Upper lobe of left lung (tissue), 6 donors: ENCODE results near the gene RGS7. TPM values are rescaled to one million over a fixed set of nuclear protein-coding genes. Genes with fewer than 3 reads are reported as not detected.

ENCODE experiments used
- ATAC-seq, 2 donors: fragments of 200-7000 bp; cut with Tn5 transposase; one replicate each; pipeline ENCODE4 v1.9.1; 2022; ENCODE audit warnings: mild to moderate bottlenecking in 2 of 2, moderate library complexity in 2 of 2; ENCODE audit not compliant: low FRiP score in 2 of 2
- DNase-seq, 2 donors: peaks; one replicate each; pipeline ENCODE4 v3.0.0-alpha.2; 2019 to 2020
- H3K27ac ChIP-seq, 4 donors: fragments of 200-600 bp; sonication (generic); one replicate each; pipeline ENCODE4 v1.5.1; 2016 to 2019
- H3K27me3 ChIP-seq, 4 donors: fragments of 200-600 bp; sonication (generic); one replicate each; pipeline ENCODE4 v1.5.1; 2017 to 2019
- H3K36me3 ChIP-seq, 4 donors: fragments of 200-600 bp; sonication (generic); one replicate each; pipeline ENCODE4 v1.5.1; 2016 to 2019
- H3K4me1 ChIP-seq, 4 donors: fragments of 200-600 bp; sonication (generic); one replicate each; pipeline ENCODE4 v1.5.1; 2018 to 2019
- H3K4me3 ChIP-seq, 4 donors: fragments of 200-600 bp; sonication (generic); one replicate each; pipeline ENCODE4 v1.5.1; 2017 to 2019; ENCODE audit warnings: mild to moderate bottlenecking in 2 of 4, moderate library complexity in 1 of 4
- H3K9me3 ChIP-seq, 4 donors: fragments of 200-600 bp; sonication (generic); one replicate each; pipeline ENCODE4 v1.5.1; 2018 to 2019
- CTCF ChIP-seq, 6 experiments: fragments of 450-650 bp in 4 of 6; fragments of 200-600 bp in 2 of 6; sonication (generic) in 2 of 6; IDR thresholded peaks; one replicate each; pipeline ENCODE4 v1.5.1; 2016 to 2019; ENCODE audit warnings: antibody characterized with exemption in 6 of 6
- EP300 ChIP-seq, 4 donors: sonication (generic); formaldehyde crosslinking; IDR thresholded peaks; one replicate each; pipeline ENCODE4 v1.5.1; 2017; ENCODE audit warnings: antibody characterized with exemption in 4 of 4, control low read depth in 2 of 4
- POLR2A ChIP-seq, 4 donors: fragments of 450-650 bp; IDR thresholded peaks; one replicate each; pipeline ENCODE4 v1.5.1; 2016 to 2017; ENCODE audit warnings: antibody characterized with exemption in 4 of 4, mild to moderate bottlenecking in 2 of 4
- POLR2AphosphoS5 ChIP-seq, 2 donors: sonication (generic); formaldehyde crosslinking; IDR thresholded peaks; one replicate each; pipeline ENCODE4 v1.5.1; 2017; ENCODE audit warnings: antibody characterized with exemption in 2 of 2
- WGBS, 2 donors: methylation state at CpG; one replicate each; pipeline ENCODE4 v1.1.5; 2017 to 2018; 5-methylcytosine and 5-hydroxymethylcytosine counted together
- total RNA-seq, 6 donors: library from RNA; depleted of rRNA in 4 of 6; stranded (reverse); fragments of >200 nt in 4 of 6; gene quantifications; one replicate each; pipeline versions ENCODE4 v1.1.0 to v1.2.1, GENCODE V29; 2016 to 2021
- donor health status: DM: no; HTN: no; CAD: no; lungs with moderate emphysema.
- donor health status: DM: no; HTN: yes; CAD: no; lungs with severe emphysema.

RGS7 gene
- total RNA-seq, 6 donors from 2014 or later, result 0.15 TPM; not detected in 5

GRCh38 chr1:241129207-241129960, 227.6 kb downstream of the RGS7 start:
- no peak for DNase-seq
- H3K9me3 ChIP-seq, result no peaks in the 10 kb centered on the region
- H3K27me3 ChIP-seq, result no peaks in the 10 kb centered on the region
- whole genome bisulfite sequencing, 2 donors, result 55 to 63% methylated on average over 11 of the region's 11 CpGs
- TF ChIP-seq EP300 (IDR thresholded peaks at IDR 0.05) (no peak), POLR2A (IDR thresholded peaks at IDR 0.05) (no peak), POLR2AphosphoS5 (IDR thresholded peaks at IDR 0.05) (no peak), CTCF (IDR thresholded peaks at IDR 0.05) (no peak)
- H3K27ac ChIP-seq, result no peak overlapping the region
- H3K4me1 ChIP-seq, result no peaks in the 10 kb centered on the region
- no peaks in the 10 kb centered on the region for H3K36me3 ChIP-seq
- H3K4me3 ChIP-seq, result no peak overlapping the region
- ATAC-seq, result no peak

GRCh38 chr1:241125286-241125685, 231.7 kb downstream of the RGS7 start:
- ATAC-seq, result no peak
- WGBS, 2 donors, result 68 to 69% methylated on average over 2 of the region's 2 CpGs
- no peaks in the 10 kb centered on the region for H3K36me3 ChIP-seq
- H3K4me3 ChIP-seq, result no peak overlapping the region
- TF ChIP-seq CTCF (IDR thresholded peaks at IDR 0.05), result no peak
- H3K9me3 ChIP-seq, result no peaks in the 10 kb centered on the region
- H3K4me1 ChIP-seq, result no peaks in the 10 kb centered on the region
- H3K27me3 ChIP-seq, result no peaks in the 10 kb centered on the region
- no peak for DNase-seq
- H3K27ac ChIP-seq, result no peak overlapping the region

GRCh38 chr1:241118049-241118448, 239.0 kb downstream of the RGS7 start:
- WGBS, 2 donors, result 87 to 88% methylated on average over 3 of the region's 3 CpGs
- Histone ChIP-seq H3K36me3 (no peaks in the 10 kb centered on the region), H3K4me3 (no peak overlapping the region), H3K27ac (no peak overlapping the region), H3K4me1 (no peaks in the 10 kb centered on the region), H3K9me3 (no peaks in the 10 kb centered on the region), H3K27me3 (no peaks in the 10 kb centered on the region)
- TF ChIP-seq POLR2AphosphoS5 (IDR thresholded peaks at IDR 0.05), result no peak
- TF ChIP-seq POLR2A (IDR thresholded peaks at IDR 0.05), result no peak
- TF ChIP-seq EP300 (IDR thresholded peaks at IDR 0.05), result no peak
- no peak for TF ChIP-seq CTCF (IDR thresholded peaks at IDR 0.05)
- no peak for ATAC-seq
- DNase-seq, result no peak

GRCh38 chr1:241115784-241116183, 241.2 kb downstream of the RGS7 start:
- no peaks in the 10 kb centered on the region for H3K9me3 ChIP-seq

More at GRCh38 chr1:241115784-241116183, 241.2 kb downstream of the RGS7 start:
- DNase-seq (no peak), ATAC-seq (no peak)
- TF ChIP-seq EP300 (IDR thresholded peaks at IDR 0.05) (no peak), POLR2AphosphoS5 (IDR thresholded peaks at IDR 0.05) (no peak), POLR2A (IDR thresholded peaks at IDR 0.05) (no peak), CTCF (IDR thresholded peaks at IDR 0.05) (no peak)
- no peaks in the 10 kb centered on the region for H3K36me3 ChIP-seq
- WGBS, 2 donors, result 65 to 71% methylated on average over 5 of the region's 5 CpGs
- H3K4me3 ChIP-seq, result no peak overlapping the region
- H3K27ac ChIP-seq, result no peak overlapping the region
- no peaks in the 10 kb centered on the region for H3K27me3 ChIP-seq
- H3K4me1 ChIP-seq, result no peaks in the 10 kb centered on the region
